Astrocyte (in vitro differentiated cells and primary cell): Measurements from ENCODE around the gene ODF2. TPM values are rescaled to one million over a fixed set of nuclear protein-coding genes. Genes with fewer than 3 reads are reported as not detected.
"Not testable (repeated sequence)": the region's sequence is repeated elsewhere in the genome, so short reads cannot be mapped to it uniquely, and the experiment has no call there.

ENCODE experiments used
- DNase-seq: peaks from one replicate; pipeline ENCODE4 v3.0.0-alpha.2; 2010; ENCODE audit warnings: low read depth
- FAIRE-seq: peaks from 2 replicates; lab custom pipeline; 2011; peaks lifted over from hg19 to GRCh38; lab: Jason Lieb, UNC
- H2AFZ ChIP-seq: 2 replicates; pipeline ENCODE4 v1.6.0; 2012; ENCODE audit warnings: low read depth, low read length, inconsistent platforms
- H3K27ac ChIP-seq: 2 replicates; pipeline ENCODE4 v1.5.1; 2011; ENCODE audit warnings: low read depth, low read length, inconsistent platforms
- H3K27me3 ChIP-seq: 2 replicates; pipeline ENCODE4 v1.6.0; 2011; ENCODE audit warnings: low read length, inconsistent platforms; ENCODE audit not compliant: insufficient read depth
- H3K36me3 ChIP-seq: 2 replicates; pipeline ENCODE4 v1.5.1; 2011; ENCODE audit warnings: low read length, inconsistent platforms; ENCODE audit not compliant: insufficient read depth
- H3K4me1 ChIP-seq: 2 replicates; pipeline ENCODE4 v1.5.1; 2011; ENCODE audit warnings: low read length, inconsistent platforms; ENCODE audit not compliant: insufficient read depth
- H3K4me2 ChIP-seq: 2 replicates; pipeline ENCODE4 v1.6.0; 2012; ENCODE audit warnings: low read length, inconsistent platforms
- H3K4me3 ChIP-seq: 2 replicates; pipeline ENCODE4 v1.5.1; 2011; ENCODE audit warnings: low read depth, mild to moderate bottlenecking, low read length, inconsistent platforms; ENCODE audit not compliant: insufficient read depth
- H3K79me2 ChIP-seq: 2 replicates; pipeline ENCODE4 v1.6.0; 2012; ENCODE audit warnings: mild to moderate bottlenecking, low read length, inconsistent platforms; ENCODE audit not compliant: insufficient read depth
- H3K9ac ChIP-seq: 2 replicates; pipeline ENCODE4 v1.6.0; 2012; ENCODE audit warnings: mild to moderate bottlenecking, low read length, inconsistent platforms
- H3K9me3 ChIP-seq: 2 replicates; pipeline ENCODE4 v1.5.1; 2012; ENCODE audit warnings: low read depth, mild to moderate bottlenecking, low read length, inconsistent platforms; ENCODE audit not compliant: insufficient read depth
- H4K20me1 ChIP-seq: 2 replicates; pipeline ENCODE4 v1.6.0; 2012; ENCODE audit warnings: low read length, inconsistent platforms; ENCODE audit not compliant: insufficient read depth
- H3K27ac Mint-ChIP-seq: one replicate; pipeline ENCODE4 v1.8.0; 2021; ENCODE audit warnings: mild to moderate bottlenecking, mixed read lengths; ENCODE audit not compliant: unreplicated experiment
- H3K27me3 Mint-ChIP-seq: one replicate; pipeline ENCODE4 v1.8.0; 2021; ENCODE audit warnings: low read depth, mixed read lengths; ENCODE audit not compliant: unreplicated experiment
- H3K36me3 Mint-ChIP-seq: one replicate; pipeline ENCODE4 v1.8.0; 2021; ENCODE audit warnings: low read depth, mixed read lengths; ENCODE audit not compliant: unreplicated experiment
- H3K4me1 Mint-ChIP-seq: one replicate; pipeline ENCODE4 v1.8.0; 2021; ENCODE audit warnings: low read depth, mixed read lengths; ENCODE audit not compliant: unreplicated experiment
- H3K4me3 Mint-ChIP-seq: one replicate; pipeline ENCODE4 v1.8.0; 2021; ENCODE audit warnings: mild to moderate bottlenecking, moderate library complexity, mixed read lengths; ENCODE audit not compliant: unreplicated experiment
- H3K9me3 Mint-ChIP-seq: one replicate; pipeline ENCODE4 v1.8.0; 2021; ENCODE audit warnings: mild to moderate bottlenecking, mixed read lengths; ENCODE audit not compliant: unreplicated experiment
- CTCF ChIP-seq: IDR thresholded peaks from 2 replicates; pipeline ENCODE4 v1.5.1; 2011; ENCODE audit warnings: low read depth, mild to moderate bottlenecking, inconsistent platforms, low read length, moderate library complexity; ENCODE audit not compliant: insufficient read depth
- EZH2 ChIP-seq: IDR thresholded peaks from 2 replicates; pipeline ENCODE4 v1.6.1; 2012; ENCODE audit warnings: mild to moderate bottlenecking, low read length, inconsistent platforms; ENCODE audit not compliant: insufficient read depth
- total RNA-seq: library from RNA; stranded (reverse); gene quantifications from 2 replicates; pipeline ENCODE4 v1.2.1, GENCODE V29; 2021

ODF2 gene
- total RNA-seq, 1 donor from 2014 or later: 26.2 TPM

GRCh38 chr9:128421482-128421996, 34.3 kb upstream of the ODF2 start:
- H4K20me1 ChIP-seq: no peaks in the 10 kb centered on the region
- H3K27me3 ChIP-seq: no peaks in the 10 kb centered on the region
- H3K27ac Mint-ChIP-seq: no peak overlapping the region
- DNase-seq (no peak), FAIRE-seq (no peak)
- H3K4me2 ChIP-seq: peak overlapping the region; percentile 97
- H3K9me3 Mint-ChIP-seq: no peaks in the 10 kb centered on the region
- H3K36me3 Mint-ChIP-seq: peaks cover 10% of the 10 kb centered on the region
- peak overlapping the region; percentile 43 for H3K27ac ChIP-seq
- H3K9me3 ChIP-seq: no peaks in the 10 kb centered on the region
- H3K27me3 Mint-ChIP-seq: peaks cover 6% of the 10 kb centered on the region
- H3K4me3 ChIP-seq: peak overlapping the region; percentile 73
- peak overlapping the region; percentile 77 for H2AFZ ChIP-seq
- peak overlapping the region; percentile 79 for H3K4me3 Mint-ChIP-seq
- peaks cover 12% of the 10 kb centered on the region for H3K79me2 ChIP-seq
- peak overlapping the region; percentile 80 for H3K9ac ChIP-seq
- H3K4me1 Mint-ChIP-seq: peaks cover 3% of the 10 kb centered on the region
- TF ChIP-seq CTCF (no peak), EZH2 (no peak)
- H3K36me3 ChIP-seq: peaks cover 3% of the 10 kb centered on the region
- H3K4me1 ChIP-seq: peaks cover 12% of the 10 kb centered on the region

- H3K27me3 Mint-ChIP-seq, H3K27me3 ChIP-seq, DNase-seq, FAIRE-seq, H3K9me3 Mint-ChIP-seq, H3K27ac ChIP-seq, H4K20me1 ChIP-seq, H3K9ac ChIP-seq, H3K36me3 ChIP-seq, H3K9me3 ChIP-seq, H2AFZ ChIP-seq, H3K4me1 Mint-ChIP-seq: not testable (repeated sequence)
- H3K4me3 ChIP-seq: peak overlapping the region; percentile 73
- H3K4me1 ChIP-seq: peaks cover 12% of the 10 kb centered on the region
- H3K79me2 ChIP-seq: peaks cover 12% of the 10 kb centered on the region
- H3K4me2 ChIP-seq: peak overlapping the region; percentile 97
- Mint-ChIP-seq H3K4me3 (peak overlapping the region; percentile 79), H3K36me3 (peaks cover 13% of the 10 kb centered on the region), H3K27ac (peak overlapping the region; percentile 73)
Observed at GRCh38 chr9:128422022-128422782, 33.6 kb upstream of the ODF2 start.

- Mint-ChIP-seq H3K36me3 (peaks cover 13% of the 10 kb centered on the region), H3K4me3 (no peak overlapping the region), H3K27me3 (peaks cover 5% of the 10 kb centered on the region), H3K27ac (peak overlapping the region; percentile 73), H3K9me3 (no peaks in the 10 kb centered on the region), H3K4me1 (peaks cover 3% of the 10 kb centered on the region)
- Histone ChIP-seq H3K4me1 (peaks cover 12% of the 10 kb centered on the region), H3K36me3 (peaks cover 3% of the 10 kb centered on the region), H3K79me2 (peaks cover 12% of the 10 kb centered on the region), H3K9me3 (no peaks in the 10 kb centered on the region), H3K4me3 (no peak overlapping the region), H4K20me1 (no peaks in the 10 kb centered on the region), H2AFZ (no peak overlapping the region), H3K4me2 (no peak overlapping the region), H3K9ac (no peak overlapping the region), H3K27ac (no peak overlapping the region), H3K27me3 (no peaks in the 10 kb centered on the region)
- TF ChIP-seq EZH2 (no peak), CTCF (no peak)
- DNase-seq: no peak
- no peak for FAIRE-seq
Observed at GRCh38 chr9:128422783-128423150, 33.0 kb upstream of the ODF2 start.

GRCh38 chr9:128423356-128423755, 32.5 kb upstream of the ODF2 start:
- not testable (repeated sequence) for H3K4me2 ChIP-seq, H3K27ac ChIP-seq, H3K9me3 ChIP-seq, H2AFZ ChIP-seq, H3K27me3 ChIP-seq, FAIRE-seq, H3K4me3 Mint-ChIP-seq, H3K27me3 Mint-ChIP-seq, DNase-seq, H4K20me1 ChIP-seq, H3K36me3 ChIP-seq, H3K9ac ChIP-seq, H3K4me3 ChIP-seq, H3K9me3 Mint-ChIP-seq, H3K4me1 Mint-ChIP-seq
- Histone ChIP-seq H3K4me1 (peaks cover 16% of the 10 kb centered on the region), H3K79me2 (peaks cover 12% of the 10 kb centered on the region)
- Mint-ChIP-seq H3K27ac (peak overlapping the region; percentile 73), H3K36me3 (peaks cover 13% of the 10 kb centered on the region)
